ENCODE data around the gene E2F4. TPM values are rescaled to one million over a fixed set of nuclear protein-coding genes. Genes with fewer than 3 reads are reported as not detected.

The E2F4 gene
- total RNA-seq, 1 donor from 2014 or later, result 43.4 TPM

- no peaks in the 10 kb centered on the region for H3K27me3 Mint-ChIP-seq (ENCODE audit: unreplicated experiment)
- no peak overlapping the region for H3K27ac Mint-ChIP-seq (ENCODE audit: unreplicated experiment)
Observed at GRCh38 chr16:67146523-67147357, 45.2 kb upstream of the E2F4 start.

DNA sequence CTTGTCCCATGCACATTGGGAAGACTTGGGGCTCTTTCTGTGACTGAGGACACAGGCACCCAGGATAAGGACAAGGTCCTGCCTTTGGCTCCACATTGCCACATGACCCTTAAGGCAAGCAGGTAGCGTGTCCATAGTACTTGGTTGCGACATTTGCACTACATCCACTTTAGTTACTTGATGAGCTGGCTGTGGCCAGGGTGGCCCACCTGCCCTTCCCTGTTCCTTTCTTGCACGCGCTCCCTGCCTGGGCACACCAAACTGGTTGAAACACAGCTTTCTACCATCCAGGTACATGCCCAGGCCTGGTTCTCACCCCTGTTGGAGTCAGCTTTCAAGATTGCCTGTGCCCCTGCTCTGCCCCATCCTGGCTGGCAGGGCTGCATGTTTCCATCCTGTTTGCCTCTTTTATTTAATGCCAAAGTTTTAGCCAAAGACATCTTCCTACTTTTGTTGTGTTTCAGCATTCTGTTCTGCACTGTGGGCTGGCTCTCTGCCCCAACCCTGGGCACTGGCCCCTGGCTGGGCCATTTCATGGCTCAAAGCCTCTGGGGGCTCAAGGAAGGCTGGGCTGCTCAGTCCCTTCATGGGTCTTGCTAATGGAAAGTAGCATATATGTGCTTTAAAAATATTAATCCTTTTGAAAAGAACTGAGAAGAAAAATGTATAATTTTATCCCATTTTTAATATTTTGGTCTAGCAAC lies 44.4 kb upstream of the E2F4 start:
- no peak for DNase-seq (ENCODE audit: extremely low spot score, unreplicated experiment)
- H3K9me3 Mint-ChIP-seq (ENCODE audit: unreplicated experiment), result no peaks in the 10 kb centered on the region
- peaks cover 10% of the 10 kb centered on the region for H3K4me1 Mint-ChIP-seq (ENCODE audit: unreplicated experiment)
- TF ChIP-seq, protein P1, sequence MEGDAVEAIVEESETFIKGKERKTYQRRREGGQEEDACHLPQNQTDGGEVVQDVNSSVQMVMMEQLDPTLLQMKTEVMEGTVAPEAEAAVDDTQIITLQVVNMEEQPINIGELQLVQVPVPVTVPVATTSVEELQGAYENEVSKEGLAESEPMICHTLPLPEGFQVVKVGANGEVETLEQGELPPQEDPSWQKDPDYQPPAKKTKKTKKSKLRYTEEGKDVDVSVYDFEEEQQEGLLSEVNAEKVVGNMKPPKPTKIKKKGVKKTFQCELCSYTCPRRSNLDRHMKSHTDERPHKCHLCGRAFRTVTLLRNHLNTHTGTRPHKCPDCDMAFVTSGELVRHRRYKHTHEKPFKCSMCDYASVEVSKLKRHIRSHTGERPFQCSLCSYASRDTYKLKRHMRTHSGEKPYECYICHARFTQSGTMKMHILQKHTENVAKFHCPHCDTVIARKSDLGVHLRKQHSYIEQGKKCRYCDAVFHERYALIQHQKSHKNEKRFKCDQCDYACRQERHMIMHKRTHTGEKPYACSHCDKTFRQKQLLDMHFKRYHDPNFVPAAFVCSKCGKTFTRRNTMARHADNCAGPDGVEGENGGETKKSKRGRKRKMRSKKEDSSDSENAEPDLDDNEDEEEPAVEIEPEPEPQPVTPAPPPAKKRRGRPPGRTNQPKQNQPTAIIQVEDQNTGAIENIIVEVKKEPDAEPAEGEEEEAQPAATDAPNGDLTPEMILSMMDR (IDR thresholded peaks at IDR 0.05), result no peak
- H3K4me3 Mint-ChIP-seq (ENCODE audit: unreplicated experiment), result no peak overlapping the region
- no peaks in the 10 kb centered on the region for H3K27me3 Mint-ChIP-seq (ENCODE audit: unreplicated experiment)
- peaks cover 32% of the 10 kb centered on the region for H3K36me3 Mint-ChIP-seq (ENCODE audit: unreplicated experiment)
- peak overlapping the region; percentile 43 for H3K27ac Mint-ChIP-seq (ENCODE audit: unreplicated experiment)

More at GRCh38 chr16:67146523-67147357, 45.2 kb upstream of the E2F4 start:
- Mint-ChIP-seq H3K4me1 (ENCODE audit: unreplicated experiment) (peaks cover 10% of the 10 kb centered on the region), H3K36me3 (ENCODE audit: unreplicated experiment) (peaks cover 36% of the 10 kb centered on the region), H3K9me3 (ENCODE audit: unreplicated experiment) (no peaks in the 10 kb centered on the region), H3K4me3 (ENCODE audit: unreplicated experiment) (no peak overlapping the region)
- TF ChIP-seq, protein P1 (IDR thresholded peaks at IDR 0.05), result no peak
- DNase-seq (ENCODE audit: extremely low spot score, unreplicated experiment), result no peak

DNA sequence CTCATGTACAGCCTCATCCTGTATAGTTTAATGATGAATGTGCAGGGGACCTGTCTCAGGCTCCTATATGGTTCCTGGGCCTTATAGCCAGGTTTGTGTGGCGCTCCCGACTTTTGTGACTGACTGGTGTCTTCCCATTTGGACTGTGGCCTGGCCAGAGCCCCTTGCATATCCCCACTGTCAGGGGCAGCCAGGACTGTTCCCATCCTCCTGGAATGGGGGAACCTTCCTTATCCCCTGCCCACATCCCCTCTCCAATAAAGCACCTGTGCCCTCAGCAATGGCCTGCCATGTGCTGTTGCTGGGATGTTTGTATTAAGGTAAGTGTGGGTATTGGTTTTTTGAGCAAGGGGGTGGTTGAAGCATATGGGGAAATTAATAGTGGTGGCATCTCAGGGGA lies 43.7 kb upstream of the E2F4 start:
- H3K27ac Mint-ChIP-seq (ENCODE audit: unreplicated experiment), result no peak overlapping the region
- H3K4me3 Mint-ChIP-seq (ENCODE audit: unreplicated experiment), result no peak overlapping the region
- no peak for DNase-seq (ENCODE audit: extremely low spot score, unreplicated experiment)
- TF ChIP-seq, protein P1 (IDR thresholded peaks at IDR 0.05), result no peak
- H3K4me1 Mint-ChIP-seq (ENCODE audit: unreplicated experiment), result peaks cover 10% of the 10 kb centered on the region
- no peaks in the 10 kb centered on the region for H3K27me3 Mint-ChIP-seq (ENCODE audit: unreplicated experiment)
- no peaks in the 10 kb centered on the region for H3K9me3 Mint-ChIP-seq (ENCODE audit: unreplicated experiment)
- H3K36me3 Mint-ChIP-seq (ENCODE audit: unreplicated experiment), result peaks cover 29% of the 10 kb centered on the region

- Mint-ChIP-seq H3K9me3 (ENCODE audit: unreplicated experiment) (no peaks in the 10 kb centered on the region), H3K27ac (ENCODE audit: unreplicated experiment) (no peak overlapping the region), H3K27me3 (ENCODE audit: unreplicated experiment) (no peaks in the 10 kb centered on the region), H3K36me3 (ENCODE audit: unreplicated experiment) (peaks cover 26% of the 10 kb centered on the region), H3K4me1 (ENCODE audit: unreplicated experiment) (peaks cover 10% of the 10 kb centered on the region), H3K4me3 (ENCODE audit: unreplicated experiment) (peak overlapping the region; percentile 63)
- no peak for DNase-seq (ENCODE audit: extremely low spot score, unreplicated experiment)
- TF ChIP-seq, protein P1 (IDR thresholded peaks at IDR 0.05), result no peak
Observed at GRCh38 chr16:67148656-67149275, 43.2 kb upstream of the E2F4 start.

All from osteocyte (in vitro differentiated cells).